Lower lobe of right lung (tissue), 2 donors: ENCODE results near the gene MX2. TPM values are rescaled to one million over a fixed set of nuclear protein-coding genes. Genes with fewer than 3 reads are reported as not detected.
"Not testable (repeated sequence)": the region's sequence is repeated elsewhere in the genome, so short reads cannot be mapped to it uniquely, and the experiment has no call there.

Experiments used
- ATAC-seq, 2 donors: fragments of 200-7000 bp; cut with Tn5 transposase; one replicate each; pipeline ENCODE4 v1.9.1; 2020 to 2022; ENCODE audit warnings: mild to moderate bottlenecking in 2 of 2, moderate library complexity in 2 of 2
- DNase-seq: peaks from one replicate; pipeline ENCODE4 v3.0.0-alpha.2; 2020
- H3K27ac ChIP-seq: fragments of 200-600 bp; one replicate; pipeline ENCODE4 v1.8.0; 2022
- H3K27me3 ChIP-seq: fragments of 200-600 bp; one replicate; pipeline ENCODE4 v1.8.0; 2022; ENCODE audit warnings: low read depth
- H3K36me3 ChIP-seq: fragments of 200-600 bp; one replicate; pipeline ENCODE4 v1.8.0; 2022; ENCODE audit warnings: mild to moderate bottlenecking
- H3K4me1 ChIP-seq: fragments of 200-600 bp; one replicate; pipeline ENCODE4 v1.8.0; 2022
- H3K4me3 ChIP-seq: fragments of 200-600 bp; one replicate; pipeline ENCODE4 v1.8.0; 2022; ENCODE audit warnings: mild to moderate bottlenecking
- H3K9me3 ChIP-seq: fragments of 200-600 bp; one replicate; pipeline ENCODE4 v1.8.0; 2022
- CTCF ChIP-seq: fragments of 200-600 bp; IDR thresholded peaks from one replicate; pipeline ENCODE4 v1.8.0; 2022; ENCODE audit warnings: antibody characterized with exemption, mild to moderate bottlenecking
- intact Hi-C: fragments of 100-400 bp; cut with DNase I; formaldehyde crosslinking; loops from one replicate; pipeline ENCODE4 v1.11.0; 2022
- long read RNA-seq: library from polyadenylated mRNA; unstranded; transcript quantifications from one replicate; pipeline ENCODE4 v2.0.0, GENCODE V29; 2021
- total RNA-seq: library from RNA; stranded (reverse); fragmentation: NEBNext Ultra II Directional; extraction: Animal tissue kit (Norgen Biotek cat#: 25700); gene quantifications from one replicate; pipeline ENCODE4 v1.2.1, GENCODE V29; 2021
- donor health status: DM: no; HTN: yes; CAD: no; lungs with severe emphysema.

Gene MX2
- 35.5 TPM for total RNA-seq
- long read RNA-seq, transcript MX2-201 (14 exons, 3,042 nt), result major isoform, 18 of 38 reads
- long read RNA-seq, partial matches to known transcripts, result 5 of 38 reads
- long read RNA-seq, other reads (novel, unspliced or antisense), result 15 of 38 reads

- peak; percentile 80 to 84 for ATAC-seq
- peaks cover 22% of the 10 kb centered on the region for H3K4me1 ChIP-seq
Measured at GRCh38 chr21:41361786-41362604, at the start of gene MX2. Gene MX2, plus strand, starts transcription at chr21:41362027. Its CDS starts 14,880 bp downstream, at chr21:41376907.

GRCh38 chr21:41313285-41314164 is 48.3 kb upstream of the MX2 start:
- Histone ChIP-seq H3K27me3 (peaks cover 27% of the 10 kb centered on the region), H3K4me1 (peaks cover 14% of the 10 kb centered on the region)
- H3K9me3 ChIP-seq, ATAC-seq, H3K27ac ChIP-seq, H3K36me3 ChIP-seq, intact Hi-C loops, DNase-seq, H3K4me3 ChIP-seq: not testable (repeated sequence)

More at GRCh38 chr21:41361786-41362604, at the start of gene MX2:
- DNase-seq, result peak; percentile 80
- Histone ChIP-seq H3K27ac (peak within 1 kb of the TSS; percentile 90), H3K4me3 (peak within 1 kb of the TSS; percentile 50), H3K27me3 (no peaks in the 10 kb centered on the region), H3K9me3 (no peaks in the 10 kb centered on the region), H3K36me3 (no peaks in the 10 kb centered on the region)
- intact Hi-C loops, result no loop called here
- no peak for TF ChIP-seq CTCF

GRCh38 chr21:41315726-41316125 is 46.1 kb upstream of the MX2 start:
- no peak for TF ChIP-seq CTCF
- Histone ChIP-seq H3K36me3 (no peaks in the 10 kb centered on the region), H3K4me1 (peaks cover 14% of the 10 kb centered on the region), H3K4me3 (no peak overlapping the region), H3K27ac (no peak overlapping the region), H3K9me3 (no peaks in the 10 kb centered on the region), H3K27me3 (peaks cover 21% of the 10 kb centered on the region)
- intact Hi-C loops, result no loop called here
- ATAC-seq (no peak), DNase-seq (no peak)

- peak within 1 kb of the TSS; percentile 50 for H3K4me3 ChIP-seq
- H3K36me3 ChIP-seq, result no peaks in the 10 kb centered on the region
- intact Hi-C loops, result no loop called here
- H3K27me3 ChIP-seq, result peaks cover 21% of the 10 kb centered on the region
- H3K9me3 ChIP-seq, result no peaks in the 10 kb centered on the region
- ATAC-seq (peak; percentile 89 to 95), DNase-seq (peak; percentile 55)
- no peak for TF ChIP-seq CTCF
- H3K4me1 ChIP-seq, result peaks cover 14% of the 10 kb centered on the region
- H3K27ac ChIP-seq, result no peak within 1 kb of the TSS
Measured at GRCh38 chr21:41316200-41317062, 45.4 kb upstream of the MX2 start, which contains the start of gene FAM3B. Gene FAM3B, plus strand, starts transcription at chr21:41316801. Its CDS starts 79 bp downstream, at chr21:41316880.

GRCh38 chr21:41317063-41317392 is 44.8 kb upstream of the MX2 start:
- peak in 1 of 2 donors; percentile 37 for ATAC-seq
- DNase-seq, result no peak
- Histone ChIP-seq H3K36me3 (no peaks in the 10 kb centered on the region), H3K9me3 (no peaks in the 10 kb centered on the region), H3K27ac (no peak overlapping the region), H3K27me3 (peaks cover 21% of the 10 kb centered on the region), H3K4me1 (peaks cover 14% of the 10 kb centered on the region), H3K4me3 (peak overlapping the region; percentile 50)
- TF ChIP-seq CTCF, result no peak
- intact Hi-C loops, result no loop called here
